Measurements from ENCODE around the gene IPO4.

The IPO4 gene

DNA sequence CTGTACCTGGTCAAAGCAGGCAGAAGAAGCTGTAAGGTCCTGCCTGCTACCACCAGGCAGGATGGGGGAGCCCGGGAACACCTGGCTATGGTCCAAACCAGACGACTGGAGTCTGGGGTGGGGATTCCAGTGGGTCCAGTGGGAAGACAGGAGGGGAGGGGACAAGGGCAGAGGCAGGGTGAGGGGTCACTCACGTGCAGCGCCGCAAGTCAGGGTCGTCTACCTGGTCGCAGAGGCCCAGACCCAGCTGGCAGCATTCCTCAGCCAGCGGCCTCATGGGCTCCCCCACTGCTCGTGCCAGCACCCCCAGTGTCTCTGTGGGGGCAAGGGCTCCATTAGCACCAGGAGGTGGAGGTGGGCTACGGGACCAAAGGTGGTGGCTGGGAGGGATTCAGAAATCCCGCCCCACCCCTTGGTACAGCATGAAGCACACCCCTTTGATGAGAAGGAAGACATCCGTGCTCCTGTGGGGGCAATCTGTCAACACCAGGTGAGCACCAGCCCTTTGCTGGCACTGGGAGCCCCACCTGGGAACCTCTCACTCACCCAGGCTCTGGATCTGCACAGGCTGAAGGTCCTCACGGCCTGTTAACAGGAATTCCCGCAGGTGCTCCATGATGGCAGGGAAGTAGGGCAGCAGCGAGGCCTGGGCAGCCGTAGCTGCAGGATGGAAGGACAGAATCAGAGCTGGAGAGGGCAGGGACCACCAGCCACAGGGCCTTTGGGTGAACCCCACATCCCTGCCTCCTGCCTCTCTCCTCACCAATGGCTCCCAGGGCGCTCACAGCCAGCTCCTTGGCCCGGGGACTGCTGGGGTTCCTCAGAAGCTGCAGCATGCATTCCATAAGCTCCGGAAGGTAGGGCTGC, 4.3 kb downstream of the IPO4 start:
- H3K36me3 ChIP-seq (ENCODE audit: control insufficient read depth, insufficient read depth, low read length), result no peaks in the 10 kb centered on the region
- peaks cover 11% of the 10 kb centered on the region for H3K4me1 ChIP-seq
- H3K27me3 ChIP-seq (ENCODE audit: control insufficient read depth, insufficient read depth, low read length), result no peaks in the 10 kb centered on the region
- no peak overlapping the region for H3K4me3 ChIP-seq (ENCODE audit: low read depth, low read length)
- no peaks in the 10 kb centered on the region for H3K79me2 ChIP-seq
- TF ChIP-seq, protein P1, sequence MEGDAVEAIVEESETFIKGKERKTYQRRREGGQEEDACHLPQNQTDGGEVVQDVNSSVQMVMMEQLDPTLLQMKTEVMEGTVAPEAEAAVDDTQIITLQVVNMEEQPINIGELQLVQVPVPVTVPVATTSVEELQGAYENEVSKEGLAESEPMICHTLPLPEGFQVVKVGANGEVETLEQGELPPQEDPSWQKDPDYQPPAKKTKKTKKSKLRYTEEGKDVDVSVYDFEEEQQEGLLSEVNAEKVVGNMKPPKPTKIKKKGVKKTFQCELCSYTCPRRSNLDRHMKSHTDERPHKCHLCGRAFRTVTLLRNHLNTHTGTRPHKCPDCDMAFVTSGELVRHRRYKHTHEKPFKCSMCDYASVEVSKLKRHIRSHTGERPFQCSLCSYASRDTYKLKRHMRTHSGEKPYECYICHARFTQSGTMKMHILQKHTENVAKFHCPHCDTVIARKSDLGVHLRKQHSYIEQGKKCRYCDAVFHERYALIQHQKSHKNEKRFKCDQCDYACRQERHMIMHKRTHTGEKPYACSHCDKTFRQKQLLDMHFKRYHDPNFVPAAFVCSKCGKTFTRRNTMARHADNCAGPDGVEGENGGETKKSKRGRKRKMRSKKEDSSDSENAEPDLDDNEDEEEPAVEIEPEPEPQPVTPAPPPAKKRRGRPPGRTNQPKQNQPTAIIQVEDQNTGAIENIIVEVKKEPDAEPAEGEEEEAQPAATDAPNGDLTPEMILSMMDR (IDR thresholded peaks at IDR 0.05), result no peak
- no peaks in the 10 kb centered on the region for H3K9me3 ChIP-seq (ENCODE audit: control insufficient read depth, low read length)
- no peak overlapping the region for H2AFZ ChIP-seq
- H3K9ac ChIP-seq, result no peak overlapping the region
- no peak overlapping the region for H3K27ac ChIP-seq
- no peak overlapping the region for H3K4me2 ChIP-seq (ENCODE audit: low read length)

GRCh38 chr14:24183014-24183481, 5.6 kb downstream of the IPO4 start:
- no peak overlapping the region for H2AFZ ChIP-seq
- H3K4me3 ChIP-seq (ENCODE audit: low read depth, low read length), result no peak overlapping the region
- H3K9ac ChIP-seq, result no peak overlapping the region
- no peaks in the 10 kb centered on the region for H3K79me2 ChIP-seq
- H3K36me3 ChIP-seq (ENCODE audit: control insufficient read depth, insufficient read depth, low read length), result no peaks in the 10 kb centered on the region
- no peak overlapping the region for H3K4me2 ChIP-seq (ENCODE audit: low read length)
- TF ChIP-seq, protein P1 (IDR thresholded peaks at IDR 0.05), result no peak
- H3K9me3 ChIP-seq (ENCODE audit: control insufficient read depth, low read length), result no peaks in the 10 kb centered on the region
- no peak overlapping the region for H3K27ac ChIP-seq
- peaks cover 7% of the 10 kb centered on the region for H3K4me1 ChIP-seq
- H3K27me3 ChIP-seq (ENCODE audit: control insufficient read depth, insufficient read depth, low read length), result no peaks in the 10 kb centered on the region

- Histone ChIP-seq H3K9me3 (ENCODE audit: control insufficient read depth, low read length) (no peaks in the 10 kb centered on the region), H3K4me1 (peaks cover under 1% of the 10 kb centered on the region), H3K4me2 (ENCODE audit: low read length) (no peak overlapping the region), H3K4me3 (ENCODE audit: low read depth, low read length) (no peak overlapping the region), H3K27me3 (ENCODE audit: control insufficient read depth, insufficient read depth, low read length) (no peaks in the 10 kb centered on the region), H3K9ac (no peak overlapping the region), H3K27ac (no peak overlapping the region), H3K36me3 (ENCODE audit: control insufficient read depth, insufficient read depth, low read length) (no peaks in the 10 kb centered on the region), H3K79me2 (no peaks in the 10 kb centered on the region), H2AFZ (no peak overlapping the region)
- TF ChIP-seq, protein P1 (IDR thresholded peaks at IDR 0.05), result no peak
Measured at GRCh38 chr14:24182110-24182882, 6.3 kb downstream of the IPO4 start.

DNA sequence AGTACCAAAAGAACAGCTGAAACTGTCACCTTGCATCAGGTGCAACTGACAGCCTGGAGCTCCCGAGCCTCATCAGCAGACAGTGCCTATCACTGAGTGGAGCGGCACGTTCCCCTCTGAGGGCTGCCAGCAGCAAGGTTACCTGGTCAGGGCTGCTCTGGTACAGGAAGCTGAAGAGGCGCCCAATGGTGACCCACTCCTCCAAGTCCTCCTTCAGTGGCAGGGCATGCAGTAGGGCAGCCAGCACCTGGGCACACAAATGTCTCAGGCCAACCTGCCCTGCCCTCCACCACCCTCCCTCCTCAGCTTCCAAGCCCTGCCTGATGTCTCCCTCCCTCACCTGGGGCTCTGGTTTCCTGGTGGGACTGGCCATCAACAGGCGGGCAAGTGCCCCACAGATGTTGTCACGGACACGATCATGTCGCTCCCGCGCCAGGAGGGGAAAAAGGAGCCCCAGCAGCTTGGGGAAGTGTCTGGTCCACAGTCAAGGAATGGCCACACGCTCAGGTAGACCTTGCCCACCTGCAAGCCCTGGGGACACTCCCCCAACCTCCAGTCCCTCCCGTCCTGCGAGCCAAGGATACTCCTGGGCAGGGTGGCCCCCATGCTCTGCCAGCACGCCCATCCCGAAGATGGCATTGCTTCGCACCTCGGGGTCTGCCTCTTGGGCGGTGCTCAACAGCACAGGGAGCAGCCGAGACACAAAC, 7.1 kb downstream of the IPO4 start:
- Histone ChIP-seq H3K79me2 (no peaks in the 10 kb centered on the region), H3K27me3 (ENCODE audit: control insufficient read depth, insufficient read depth, low read length) (no peaks in the 10 kb centered on the region), H3K4me1 (no peaks in the 10 kb centered on the region), H3K36me3 (ENCODE audit: control insufficient read depth, insufficient read depth, low read length) (no peaks in the 10 kb centered on the region), H3K4me2 (ENCODE audit: low read length) (no peak overlapping the region), H3K9me3 (ENCODE audit: control insufficient read depth, low read length) (no peaks in the 10 kb centered on the region), H2AFZ (no peak overlapping the region), H3K9ac (no peak overlapping the region), H3K27ac (no peak overlapping the region), H3K4me3 (ENCODE audit: low read depth, low read length) (no peak overlapping the region)
- TF ChIP-seq, protein P1 (IDR thresholded peaks at IDR 0.05), result no peak

Measured in parathyroid adenoma (tissue), 2 donors.